GM18909 (cell line): ENCODE results near the gene AP2A2.

Experiments used
- ATAC-seq: cut with Tn5 transposase; IDR thresholded peaks from one replicate; pipeline ENCODE4 v1.9.1; 2021; ENCODE audit warnings: mild to moderate bottlenecking; ENCODE audit not compliant: unreplicated experiment, poor library complexity

AP2A2 gene

GRCh38 chr11:925496-926301 lies at the start of gene AP2A2:
Gene AP2A2 (plus strand): TSS chr11:925870. CDS start chr11:926022, 152 bp downstream.
- peak; percentile 63 for ATAC-seq

GRCh38 chr11:876545-876944 lies 49.1 kb upstream of the AP2A2 start:
- no peak for ATAC-seq

- ATAC-seq, result no peak
Observed at GRCh38 chr11:877565-877964, 48.1 kb upstream of the AP2A2 start.

- no peak for ATAC-seq
Observed at GRCh38 chr11:880447-880846, 45.2 kb upstream of the AP2A2 start.

- ATAC-seq, result no peak
Observed at GRCh38 chr11:882596-882995, 43.1 kb upstream of the AP2A2 start.

GRCh38 chr11:883527-883926 lies 42.1 kb upstream of the AP2A2 start:
- no peak for ATAC-seq

GRCh38 chr11:884578-885070 lies 41.0 kb upstream of the AP2A2 start:
- no peak for ATAC-seq

- no peak for ATAC-seq
Observed at GRCh38 chr11:886568-886967, 39.1 kb upstream of the AP2A2 start.

GRCh38 chr11:887589-887988 lies 38.1 kb upstream of the AP2A2 start:
- ATAC-seq, result no peak

GRCh38 chr11:888310-889212 lies 37.1 kb upstream of the AP2A2 start:
- ATAC-seq, result no peak

- ATAC-seq, result no peak
Observed at GRCh38 chr11:889257-889656, 36.4 kb upstream of the AP2A2 start.

GRCh38 chr11:889687-890475 lies 35.8 kb upstream of the AP2A2 start:
- ATAC-seq, result no peak

- ATAC-seq, result no peak
Observed at GRCh38 chr11:890794-891540, 34.7 kb upstream of the AP2A2 start.

- no peak for ATAC-seq
Observed at GRCh38 chr11:893008-893654, 32.5 kb upstream of the AP2A2 start.

GRCh38 chr11:894575-895201 lies 31.0 kb upstream of the AP2A2 start:
- ATAC-seq, result no peak

GRCh38 chr11:895331-896110 lies 30.1 kb upstream of the AP2A2 start:
- no peak for ATAC-seq

GRCh38 chr11:897253-898142 lies 28.2 kb upstream of the AP2A2 start:
- ATAC-seq, result no peak
